Measurements from ENCODE around the gene CLK3.

DNA sequence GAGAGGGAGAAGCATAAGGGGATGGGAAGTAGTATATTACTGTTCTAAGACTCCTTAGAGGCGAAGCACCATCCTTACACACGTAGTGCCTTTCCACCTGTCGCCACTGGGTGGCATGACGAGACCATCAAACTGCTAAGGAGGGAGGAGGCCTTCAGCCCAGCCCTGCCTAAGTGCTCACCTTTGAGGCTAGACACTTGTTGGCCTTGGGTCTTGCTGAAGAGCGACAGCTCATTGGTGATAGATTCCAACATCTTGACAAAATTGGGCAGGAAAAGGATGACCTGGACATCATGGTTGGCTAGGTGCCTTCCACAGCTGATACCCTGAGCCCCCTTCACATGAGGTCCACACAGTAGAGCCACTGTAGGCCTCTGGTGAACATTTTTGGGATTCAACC is 19.6 kb downstream of the CLK3 start:
- TF ChIP-seq ZNF274 (IDR thresholded peaks at IDR 0.05; ENCODE audit: low read depth, low read length) (no peak), SUZ12 (IDR thresholded peaks at IDR 0.05; ENCODE audit: extremely low read depth, insufficient read depth, insufficient read length) (no peak)

All from NT2/D1 (cell line).